SHP77 (cell line): ENCODE measurements around the gene NKX2-4.
"Not testable (repeated sequence)": the region's sequence is repeated elsewhere in the genome, so short reads cannot be mapped to it uniquely, and the experiment has no call there.

ENCODE experiments used
- DNase-seq, 2 experiments: peaks; one replicate each; lab custom pipeline; 2025; lab: John Stamatoyannopoulos, UW

The NKX2-4 gene

DNA sequence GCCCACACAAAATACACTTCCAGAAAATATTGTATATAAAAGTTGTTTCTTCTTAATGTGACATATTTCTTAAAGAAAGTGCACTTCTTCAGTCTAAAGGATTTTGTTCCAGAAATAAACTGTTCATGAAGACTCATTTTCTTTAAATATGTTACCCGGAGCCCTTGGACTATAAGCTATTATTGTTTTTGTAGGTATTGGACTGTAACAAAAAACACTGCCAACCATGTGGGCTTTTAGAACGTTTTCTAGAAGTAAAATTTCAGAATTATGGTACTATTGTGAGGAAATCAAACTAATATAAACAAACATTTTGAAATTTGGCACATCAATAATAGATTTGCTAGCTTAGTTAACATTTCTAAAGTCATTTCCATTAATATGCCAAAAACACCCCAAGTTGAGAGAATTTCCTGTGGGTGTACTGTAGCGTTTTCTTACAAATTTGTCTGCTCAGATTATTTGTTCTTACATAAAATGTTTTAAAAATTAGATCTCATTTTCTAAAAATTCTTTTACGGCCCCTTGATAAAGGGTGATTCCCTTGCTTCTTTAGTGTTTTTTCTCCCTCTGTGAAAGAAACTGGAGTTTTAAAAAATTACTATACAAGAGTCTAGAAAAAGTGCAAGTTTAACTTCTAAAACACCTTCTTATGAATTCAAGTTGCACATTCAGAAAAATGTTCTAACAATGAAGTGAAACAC, 3.4 kb downstream of the NKX2-4 start:
- no peak for DNase-seq

DNA sequence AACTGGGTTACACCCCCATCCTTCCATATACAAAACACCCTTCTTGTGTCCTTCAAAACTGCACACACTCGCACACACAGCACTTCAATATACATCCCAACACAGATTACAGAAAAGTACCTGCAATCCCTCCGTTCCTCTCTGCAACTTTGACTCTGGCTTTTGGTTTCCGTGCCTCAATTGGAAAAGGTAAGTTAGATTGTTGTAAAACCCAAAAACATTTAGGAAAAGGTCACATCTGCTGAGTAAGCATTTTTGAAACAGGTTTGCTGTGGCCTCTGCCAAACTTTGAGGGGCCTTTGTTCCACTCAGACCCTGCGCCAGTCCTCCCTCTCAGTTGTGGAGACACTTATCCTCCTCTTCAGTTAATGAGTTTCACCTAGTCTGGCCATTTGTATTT, 4.2 kb downstream of the NKX2-4 start:
- DNase-seq, result no peak

DNA sequence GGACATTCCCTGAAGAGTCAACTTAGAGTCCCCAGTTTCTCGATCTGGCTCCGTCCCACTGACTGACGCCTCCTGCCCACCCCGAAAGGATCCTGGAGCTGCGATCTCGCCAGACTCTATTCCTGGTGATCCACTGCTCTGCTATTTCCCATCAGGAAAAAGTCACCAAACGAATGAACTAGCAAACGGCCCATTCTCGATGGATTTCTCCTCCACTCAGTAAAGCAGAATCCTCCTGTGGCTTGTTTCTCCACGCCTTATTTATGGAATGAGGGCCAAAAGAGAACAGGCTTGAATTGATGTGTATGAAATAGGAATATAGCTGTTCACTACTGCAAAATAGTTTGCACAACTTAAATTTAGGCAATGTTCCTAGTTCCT, 5.4 kb downstream of the NKX2-4 start:
- DNase-seq, result no peak

DNA sequence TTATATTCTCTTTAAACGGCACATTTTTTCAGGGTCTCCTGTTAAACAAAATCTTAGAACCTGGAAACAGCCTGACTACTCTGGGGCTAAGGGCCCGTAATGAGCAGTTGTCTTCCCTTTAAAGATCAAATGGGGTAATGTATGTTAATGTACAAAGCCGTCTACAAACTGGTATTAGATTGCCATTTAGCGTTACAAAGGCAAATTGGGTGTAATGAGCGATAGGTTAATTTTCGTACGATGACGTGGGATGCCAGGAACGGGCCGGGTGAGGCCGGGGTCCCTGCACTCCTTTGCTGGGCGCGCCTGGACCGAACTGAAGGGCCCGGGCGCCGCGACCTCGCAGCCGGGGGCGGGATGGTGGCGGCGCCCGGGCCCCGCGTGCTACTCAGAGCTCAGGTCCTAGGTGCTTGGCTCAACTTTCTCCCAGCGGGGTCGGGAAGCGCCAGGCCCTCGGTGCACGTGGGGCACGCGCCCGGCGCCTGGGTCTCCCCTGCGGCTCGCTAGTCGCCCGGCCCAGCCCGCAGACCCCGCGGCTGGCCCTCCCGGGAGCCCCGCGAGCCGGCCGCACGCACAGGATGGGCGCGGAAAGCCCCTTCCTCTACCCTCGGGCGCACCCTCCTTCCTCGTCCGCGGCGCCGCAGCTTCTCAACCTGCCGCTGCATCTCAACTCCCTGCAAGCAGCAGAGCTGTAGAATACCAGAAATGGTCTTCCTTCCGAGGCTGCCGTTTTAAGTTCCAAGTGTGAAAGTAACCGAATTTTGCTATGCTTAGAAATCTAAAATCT, 5.9 kb downstream of the NKX2-4 start:
- no peak for DNase-seq

DNA sequence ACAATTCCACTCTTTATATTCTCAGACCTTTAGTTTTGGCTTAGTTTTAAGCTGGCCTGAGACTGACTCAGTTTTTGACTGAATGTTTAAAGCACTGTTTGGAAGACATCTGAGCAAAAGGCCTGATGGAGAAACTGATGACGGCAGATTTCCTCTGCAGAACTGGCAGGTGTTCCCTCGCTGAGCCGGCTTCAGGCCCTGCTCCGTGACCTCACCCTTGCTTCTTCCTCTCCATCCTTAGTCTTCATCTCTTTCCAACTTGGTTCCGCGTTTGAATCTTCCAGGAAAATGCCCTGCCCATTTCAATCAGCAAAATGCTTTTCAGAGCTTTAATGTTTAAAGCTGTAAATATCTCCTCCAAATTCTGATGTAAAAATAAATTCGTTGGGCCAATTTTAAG, 6.6 kb downstream of the NKX2-4 start:
- DNase-seq, result no peak

DNA sequence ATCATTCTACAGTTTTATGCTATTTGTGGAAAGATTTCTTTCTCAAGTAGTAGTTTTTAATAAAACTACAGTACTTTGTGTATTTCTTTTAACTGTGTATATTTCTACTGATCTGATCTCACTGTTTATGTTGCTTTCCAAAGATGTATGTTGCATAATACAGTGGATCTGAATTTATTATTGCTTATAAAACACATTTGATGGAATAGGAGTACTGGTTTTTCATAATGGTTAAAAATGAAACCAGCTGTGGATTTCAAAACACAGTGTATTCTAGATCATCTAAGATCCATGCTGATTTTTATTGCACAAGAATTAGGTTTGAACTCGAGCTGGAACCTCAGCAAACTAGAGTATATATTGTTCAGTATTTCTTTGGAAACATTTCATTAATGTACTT, 8.0 kb downstream of the NKX2-4 start:
- no peak for DNase-seq

DNA sequence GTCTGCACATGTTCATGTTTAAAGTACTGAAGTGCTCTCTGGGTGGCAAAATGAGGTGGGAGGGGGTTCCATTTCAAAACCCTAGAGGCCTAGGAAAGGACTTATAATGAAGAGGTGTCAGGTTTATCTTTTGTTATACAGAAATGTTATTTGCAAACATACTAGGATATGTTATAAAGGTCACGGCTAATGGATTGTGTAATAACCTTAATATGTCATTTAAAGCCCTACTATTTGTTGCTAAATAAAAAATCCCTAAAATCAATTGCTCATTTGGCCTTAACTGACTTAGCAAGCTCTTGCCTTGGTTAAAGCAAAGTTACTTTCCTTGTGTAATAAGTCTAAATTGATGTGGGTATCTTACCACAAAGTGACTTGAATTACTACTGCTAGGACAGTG, 8.8 kb downstream of the NKX2-4 start:
- no peak for DNase-seq

DNA sequence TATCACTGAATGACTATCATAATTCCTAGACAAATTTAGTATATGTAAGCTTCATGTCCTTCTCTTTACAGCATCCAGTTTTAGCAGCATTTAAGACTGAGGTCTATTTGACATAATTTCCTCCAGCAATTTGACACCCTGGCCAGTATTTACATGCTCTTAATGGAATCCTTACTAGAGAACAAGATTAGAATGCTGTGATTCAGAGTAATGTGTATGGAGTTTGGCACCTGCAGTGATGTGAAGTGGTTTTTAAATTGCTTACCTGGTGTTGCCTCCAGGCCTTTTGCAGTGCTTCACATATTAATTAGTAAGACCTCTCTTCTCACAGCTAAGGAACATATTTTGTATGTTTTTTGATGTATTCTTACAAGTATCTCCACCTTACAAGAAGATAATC, 9.8 kb downstream of the NKX2-4 start:
- DNase-seq, result no peak

DNA sequence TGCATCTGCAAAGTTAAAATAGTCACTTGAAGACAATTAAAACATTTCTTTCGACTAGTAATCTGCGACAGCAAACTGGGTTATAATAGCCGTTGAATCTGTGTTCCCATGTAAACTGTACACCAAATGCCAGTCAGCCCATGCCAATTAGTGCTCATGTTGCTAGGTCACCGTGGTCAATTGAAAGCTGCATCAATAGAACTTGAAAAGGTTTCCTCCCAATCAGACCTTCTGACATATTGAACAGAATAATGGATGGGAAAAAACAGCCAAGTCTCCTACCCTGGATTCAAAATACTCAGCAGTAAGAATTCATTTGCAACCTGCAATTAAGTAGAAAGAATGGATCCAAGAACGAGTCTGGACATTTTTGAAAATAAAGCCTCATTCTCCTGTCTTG, 11.2 kb downstream of the NKX2-4 start:
- no peak for DNase-seq

DNA sequence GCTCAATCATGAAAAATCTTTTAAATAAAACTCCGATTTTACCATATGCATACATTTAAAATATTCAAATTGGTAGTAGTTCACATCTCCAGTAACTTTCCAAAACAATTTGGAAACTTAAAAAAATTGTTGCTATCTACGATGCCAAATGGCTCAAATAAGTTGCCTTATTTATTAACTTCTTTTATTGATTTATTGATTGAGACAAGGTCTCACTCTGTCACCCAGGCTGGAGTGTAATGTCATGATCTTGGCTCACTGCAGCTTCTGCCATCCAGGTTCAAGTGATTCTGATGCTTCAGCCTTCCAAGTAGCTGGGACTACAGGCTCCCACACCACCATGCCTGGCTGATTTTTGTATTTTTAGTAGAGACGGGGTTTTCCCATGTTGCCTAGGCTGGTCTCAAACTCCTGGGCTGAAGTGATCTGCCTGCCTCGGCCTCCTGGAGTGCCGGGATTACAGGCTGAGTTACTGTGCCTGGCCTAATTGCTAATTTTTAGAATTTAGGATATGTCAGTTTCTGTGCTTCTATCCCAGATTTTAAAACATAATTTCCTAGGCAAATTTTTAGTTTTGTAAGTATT, 12.9 kb downstream of the NKX2-4 start:
- no peak for DNase-seq

DNA sequence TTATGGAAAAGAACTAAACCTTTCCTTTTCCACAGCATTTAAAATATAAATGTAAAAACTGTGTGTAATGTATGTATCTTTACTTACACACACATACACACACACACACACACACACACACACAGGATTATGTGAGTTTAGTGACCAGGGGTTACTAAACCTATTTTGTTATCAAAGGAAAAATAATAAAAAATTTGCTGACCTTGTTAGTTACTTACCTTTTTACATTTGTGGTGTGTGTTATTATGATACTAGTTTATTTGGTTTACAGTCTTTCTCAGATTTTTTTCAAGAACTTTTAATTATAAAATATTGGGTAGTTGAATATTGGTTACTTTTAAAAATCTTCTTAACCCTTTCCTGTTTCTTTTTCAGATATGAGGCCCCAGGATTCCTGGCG, 15.7 kb downstream of the NKX2-4 start:
- DNase-seq, result no peak

DNA sequence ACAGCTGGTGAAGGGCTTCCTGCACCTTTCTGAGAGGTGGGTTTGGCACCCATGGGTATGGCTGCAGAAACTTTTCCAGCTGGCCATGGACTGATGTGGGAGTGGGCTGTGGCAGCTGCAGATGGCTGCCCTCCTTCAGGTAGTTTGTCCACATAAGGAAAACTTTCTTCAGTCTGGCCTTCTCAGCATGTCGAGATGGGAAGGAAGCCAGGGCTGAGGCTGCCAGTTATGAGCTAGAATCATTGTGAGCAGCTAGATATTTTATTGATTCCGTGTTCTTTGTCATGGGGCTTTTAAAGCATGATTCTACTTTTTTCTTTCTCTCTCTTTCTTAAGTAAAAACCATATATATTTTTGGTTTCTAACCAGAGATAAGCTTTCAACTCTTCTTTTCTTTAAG, 16.6 kb downstream of the NKX2-4 start:
- no peak for DNase-seq

DNA sequence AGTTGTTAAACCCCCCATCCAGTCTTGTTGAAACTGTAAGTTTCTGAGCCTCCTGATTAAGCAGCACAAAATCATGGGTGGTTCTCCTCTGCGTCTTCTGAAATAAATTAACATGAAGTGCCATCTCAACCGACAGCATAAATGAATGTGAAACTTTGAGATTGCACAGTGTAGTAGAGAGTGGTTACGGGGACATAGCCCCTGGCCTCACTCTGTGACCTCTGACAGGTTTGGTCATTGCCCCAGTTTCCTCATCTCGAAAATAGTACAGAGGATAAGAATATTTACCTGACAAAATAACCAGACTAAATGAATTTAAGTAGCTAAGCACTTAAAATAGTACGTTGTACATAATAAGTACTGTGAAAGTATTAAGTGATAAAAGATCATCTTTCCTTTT, 19.1 kb downstream of the NKX2-4 start:
- DNase-seq, result no peak

DNA sequence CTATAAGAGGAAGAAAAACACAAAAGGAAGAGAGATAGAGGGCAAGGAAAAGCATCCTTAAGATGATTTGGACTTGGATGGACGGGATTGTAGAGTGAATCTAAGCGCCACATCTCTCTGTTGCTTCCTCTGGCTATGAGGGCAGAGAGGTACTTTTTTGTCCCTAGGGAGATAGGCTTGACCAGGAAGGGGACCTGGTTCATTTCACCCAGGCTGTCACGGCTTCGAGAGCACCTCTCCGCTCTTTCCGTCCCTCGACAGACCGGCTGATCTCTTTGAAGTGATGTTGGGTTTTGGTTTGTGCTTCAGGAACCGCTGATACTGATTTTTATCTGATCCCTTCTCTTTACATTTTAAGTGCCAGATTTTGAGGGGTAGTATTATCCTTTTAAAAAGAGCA, 19.6 kb downstream of the NKX2-4 start:
- no peak for DNase-seq

DNA sequence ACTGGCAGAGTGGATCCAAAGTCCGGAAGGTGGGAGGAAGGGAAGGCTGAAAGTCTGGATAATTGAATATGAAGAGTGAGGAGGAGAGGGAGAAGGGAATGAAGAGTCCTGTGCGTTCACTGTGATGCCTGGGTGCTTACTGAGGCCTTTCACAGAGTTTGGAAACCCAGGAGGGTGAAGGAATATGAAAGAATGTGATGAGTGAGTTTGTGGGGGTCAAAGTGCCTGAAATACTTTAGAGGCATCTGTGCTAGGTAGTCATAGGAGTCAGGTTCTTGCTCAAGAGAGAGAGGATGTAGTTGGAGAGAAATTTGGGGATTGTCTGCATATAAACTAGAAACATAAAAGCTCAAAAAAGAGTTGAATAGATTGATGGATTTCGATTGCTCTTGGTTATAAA, 20.7 kb downstream of the NKX2-4 start:
- no peak for DNase-seq

DNA sequence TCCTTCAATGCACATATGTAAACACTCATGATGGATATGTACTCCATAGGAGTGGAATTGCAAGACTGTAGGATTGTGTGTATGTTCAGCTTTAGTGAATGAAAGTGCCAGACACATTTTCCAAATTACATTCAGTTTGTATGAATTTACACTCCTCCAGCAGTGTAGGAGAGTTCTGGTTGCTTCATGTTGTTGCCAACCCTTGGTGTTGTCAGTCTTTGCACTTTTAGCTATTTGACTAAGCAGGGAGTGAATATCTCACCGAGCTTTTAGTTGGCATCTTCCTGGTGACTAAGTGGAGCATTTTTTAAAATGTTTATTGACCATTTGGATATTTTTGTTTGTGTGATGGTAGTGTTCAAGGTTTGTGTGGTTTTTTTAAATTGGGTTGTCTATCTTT, 23.9 kb downstream of the NKX2-4 start:
- DNase-seq, result no peak

DNA sequence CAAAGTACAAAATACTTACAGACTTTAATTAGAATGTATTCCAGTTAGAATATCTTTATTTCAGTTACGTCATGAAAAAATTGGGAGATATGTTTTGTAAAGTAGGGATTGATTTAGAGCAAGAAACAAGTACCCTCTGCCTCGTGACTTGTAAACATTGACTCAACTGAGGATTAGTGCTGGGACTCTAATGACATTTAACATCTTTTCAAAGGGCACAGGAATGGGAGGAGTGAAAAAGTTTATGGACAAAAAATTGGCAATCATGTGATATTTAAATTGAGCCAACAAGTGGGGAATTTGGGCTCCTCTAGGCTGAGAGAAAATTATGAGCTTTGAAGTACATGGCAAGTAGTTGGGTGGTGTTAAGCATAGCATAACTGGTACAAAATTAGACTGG, 25.3 kb downstream of the NKX2-4 start:
- DNase-seq, result no peak

DNA sequence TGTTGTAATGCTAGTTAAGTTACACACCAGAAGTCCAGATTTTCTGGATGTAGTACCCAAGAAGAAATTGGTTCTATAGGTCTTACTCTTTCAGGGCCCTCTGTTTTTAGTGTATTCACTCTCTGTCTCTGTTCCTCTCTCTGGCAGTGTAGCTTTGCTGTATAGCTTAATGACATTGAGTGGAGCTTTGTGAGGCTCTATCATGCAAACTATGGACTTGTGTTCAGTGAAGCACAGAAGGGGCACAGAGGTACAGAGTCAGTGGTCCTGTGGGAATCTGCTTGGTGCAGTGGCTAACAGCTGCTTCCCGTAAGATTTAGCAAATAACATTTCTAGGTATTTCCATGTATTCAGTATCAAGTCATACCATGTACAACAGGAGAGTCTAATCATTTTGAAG, 26.1 kb downstream of the NKX2-4 start:
- DNase-seq, result no peak

DNA sequence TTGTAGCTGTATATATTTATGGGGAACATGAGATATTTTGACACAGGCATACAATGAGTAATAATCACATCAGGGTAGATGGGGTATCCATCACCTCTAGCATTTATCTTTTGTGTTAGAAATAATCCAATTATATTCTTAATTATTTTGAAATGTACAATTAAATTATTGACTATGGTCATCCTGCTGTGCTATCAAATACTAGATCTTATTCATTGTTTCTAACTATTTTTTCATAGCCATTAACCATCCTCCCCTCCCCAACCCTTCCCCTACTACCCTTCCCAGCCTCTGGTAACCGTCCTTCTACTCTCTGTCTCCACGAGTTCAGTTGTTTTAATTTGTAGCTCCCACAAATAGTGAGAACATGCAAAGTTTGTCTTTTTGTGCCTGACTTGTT, 28.5 kb downstream of the NKX2-4 start:
- no peak for DNase-seq

DNA sequence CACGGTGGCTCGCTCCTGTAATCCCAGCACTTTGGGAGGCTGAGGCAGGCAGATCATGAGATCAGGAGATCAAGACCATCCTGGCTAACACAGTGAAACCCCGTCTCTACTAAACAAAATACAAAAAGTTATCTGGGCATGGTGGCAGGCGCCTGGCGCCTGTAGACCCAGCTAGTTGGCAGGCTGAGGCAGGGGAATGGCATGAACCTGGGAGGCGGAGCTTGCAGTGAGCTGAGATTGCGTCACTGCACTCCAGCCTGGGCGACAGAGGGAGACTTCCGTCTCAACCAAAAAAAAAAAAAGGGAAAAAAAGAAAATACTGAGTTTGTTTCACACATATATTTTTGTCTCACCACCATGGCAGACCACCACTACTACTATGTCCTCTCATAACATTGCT, 31.1 kb downstream of the NKX2-4 start:
- DNase-seq, result not testable (repeated sequence)

DNA sequence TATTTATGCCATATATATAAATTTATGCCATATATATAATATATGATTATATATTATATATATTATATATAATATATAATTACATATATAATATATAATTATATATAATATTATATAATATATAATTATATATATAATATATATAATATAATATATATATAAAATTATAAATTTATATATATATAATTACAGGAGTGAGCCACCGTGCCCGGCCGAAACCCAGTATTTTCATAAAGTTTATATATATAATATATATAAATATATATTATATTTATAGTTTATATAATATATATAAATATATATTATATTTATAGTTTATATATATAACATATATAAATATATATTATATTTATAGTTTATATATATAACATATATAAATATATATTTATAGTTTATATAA, 31.6 kb downstream of the NKX2-4 start:
- no peak for DNase-seq

DNA sequence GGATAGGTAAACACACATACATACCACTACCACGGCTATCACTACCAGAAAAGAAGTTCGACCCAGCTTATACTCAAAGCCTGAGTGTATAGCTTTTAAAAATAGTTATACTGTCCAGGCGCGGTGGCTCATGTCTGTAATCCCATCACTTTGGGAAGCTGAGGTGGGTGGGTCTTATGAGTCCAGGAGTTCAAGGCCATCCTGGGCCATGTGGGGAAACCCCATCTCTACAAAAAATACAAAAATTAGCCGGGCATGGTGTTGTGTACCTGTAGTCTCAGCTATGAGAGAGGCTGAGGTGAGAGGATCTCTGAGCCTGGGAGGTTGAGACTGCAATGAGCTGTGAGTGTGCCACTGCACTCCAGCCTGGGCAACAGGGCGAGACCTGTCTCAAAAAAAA, 32.9 kb downstream of the NKX2-4 start:
- no peak for DNase-seq

DNA sequence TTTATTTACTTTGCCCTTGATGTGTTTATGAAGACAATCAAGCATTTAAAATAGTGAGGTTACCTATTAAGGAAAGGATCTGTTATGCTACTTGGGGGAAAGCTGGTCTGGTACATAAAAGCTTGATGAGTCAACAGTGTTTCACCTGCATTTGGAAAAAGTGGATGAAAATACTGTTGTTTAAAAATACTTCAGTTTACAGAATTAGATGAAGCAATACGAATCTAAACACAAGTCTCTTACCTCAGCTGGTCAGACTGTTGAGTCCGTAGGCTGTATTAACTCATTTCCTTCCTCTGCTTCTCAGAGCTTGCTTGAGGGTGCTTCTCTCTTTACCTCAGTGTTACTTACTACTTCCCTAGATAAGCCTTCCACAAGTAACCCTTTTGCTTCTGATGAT, 36.1 kb downstream of the NKX2-4 start:
- no peak for DNase-seq

DNA sequence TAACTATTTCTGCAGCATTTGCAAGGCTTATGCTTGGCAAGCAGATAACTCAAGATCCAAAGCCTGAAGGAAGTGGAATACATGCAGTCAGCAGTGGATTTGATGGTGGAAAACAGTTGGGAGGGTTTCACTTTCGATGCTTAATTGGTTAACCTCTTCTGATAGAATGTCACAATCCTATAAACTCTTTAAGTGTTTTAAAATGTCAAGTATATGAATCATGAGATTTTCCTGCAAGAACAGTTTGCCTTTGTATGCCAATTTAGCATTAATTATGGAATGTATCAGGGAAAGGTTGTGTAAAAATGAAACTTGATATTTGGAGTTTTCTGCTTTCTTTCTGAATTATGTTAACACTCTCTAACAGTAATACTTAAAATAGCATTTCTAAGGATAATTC, 36.6 kb downstream of the NKX2-4 start:
- DNase-seq, result no peak
